ENCODE measurements around the gene KCNN3.

Gene KCNN3

GRCh38 chr1:154899041-154899440 is 29.0 kb upstream of the KCNN3 start:
- Histone ChIP-seq H3K36me3 (ENCODE audit: control insufficient read depth in 2 of 2, insufficient read depth in 2 of 2, low read length in 2 of 2) (no peaks in the 10 kb centered on the region), H3K9ac (ENCODE audit: low read depth in 1 of 2, low read length in 2 of 2) (no peak overlapping the region), H3K9me3 (ENCODE audit: control insufficient read depth in 2 of 2, low read length in 2 of 2) (no peaks in the 10 kb centered on the region), H3K4me1 (ENCODE audit: control insufficient read depth in 2 of 2, insufficient read depth in 2 of 2, low read length in 2 of 2) (no peaks in the 10 kb centered on the region), H3K27ac (ENCODE audit: low read depth in 2 of 2, low read length in 2 of 2) (no peak overlapping the region), H3K27me3 (ENCODE audit: control insufficient read depth in 2 of 2, insufficient read depth in 2 of 2, low read length in 2 of 2) (no peaks in the 10 kb centered on the region), H3K4me3 (ENCODE audit: low read length in 2 of 2) (no peak overlapping the region)

- Histone ChIP-seq H3K4me3 (ENCODE audit: low read length in 2 of 2) (no peak overlapping the region), H3K4me1 (ENCODE audit: control insufficient read depth in 2 of 2, insufficient read depth in 2 of 2, low read length in 2 of 2) (no peaks in the 10 kb centered on the region), H3K9ac (ENCODE audit: low read depth in 1 of 2, low read length in 2 of 2) (no peak overlapping the region), H3K27ac (ENCODE audit: low read depth in 2 of 2, low read length in 2 of 2) (no peak overlapping the region), H3K27me3 (ENCODE audit: control insufficient read depth in 2 of 2, insufficient read depth in 2 of 2, low read length in 2 of 2) (no peaks in the 10 kb centered on the region), H3K9me3 (ENCODE audit: control insufficient read depth in 2 of 2, low read length in 2 of 2) (no peaks in the 10 kb centered on the region), H3K36me3 (ENCODE audit: control insufficient read depth in 2 of 2, insufficient read depth in 2 of 2, low read length in 2 of 2) (no peaks in the 10 kb centered on the region)
These were observed 26.7 kb upstream of the KCNN3 start for GRCh38 chr1:154896771-154897286.

GRCh38 chr1:154895798-154896197 is 25.7 kb upstream of the KCNN3 start:
- Histone ChIP-seq H3K27ac (ENCODE audit: low read depth in 2 of 2, low read length in 2 of 2) (no peak overlapping the region), H3K9me3 (ENCODE audit: control insufficient read depth in 2 of 2, low read length in 2 of 2) (no peaks in the 10 kb centered on the region), H3K4me3 (ENCODE audit: low read length in 2 of 2) (no peak overlapping the region), H3K36me3 (ENCODE audit: control insufficient read depth in 2 of 2, insufficient read depth in 2 of 2, low read length in 2 of 2) (no peaks in the 10 kb centered on the region), H3K4me1 (ENCODE audit: control insufficient read depth in 2 of 2, insufficient read depth in 2 of 2, low read length in 2 of 2) (no peaks in the 10 kb centered on the region), H3K27me3 (ENCODE audit: control insufficient read depth in 2 of 2, insufficient read depth in 2 of 2, low read length in 2 of 2) (no peaks in the 10 kb centered on the region), H3K9ac (ENCODE audit: low read depth in 1 of 2, low read length in 2 of 2) (no peak overlapping the region)

- no peak overlapping the region for H3K9ac ChIP-seq (ENCODE audit: low read depth in 1 of 2, low read length in 2 of 2)
- H3K27me3 ChIP-seq (ENCODE audit: control insufficient read depth in 2 of 2, insufficient read depth in 2 of 2, low read length in 2 of 2), result no peaks in the 10 kb centered on the region
- no peak overlapping the region for H3K4me3 ChIP-seq (ENCODE audit: low read length in 2 of 2)
- H3K27ac ChIP-seq (ENCODE audit: low read depth in 2 of 2, low read length in 2 of 2), result no peak overlapping the region
- H3K9me3 ChIP-seq (ENCODE audit: control insufficient read depth in 2 of 2, low read length in 2 of 2), result no peaks in the 10 kb centered on the region
- no peaks in the 10 kb centered on the region for H3K36me3 ChIP-seq (ENCODE audit: control insufficient read depth in 2 of 2, insufficient read depth in 2 of 2, low read length in 2 of 2)
- H3K4me1 ChIP-seq (ENCODE audit: control insufficient read depth in 2 of 2, insufficient read depth in 2 of 2, low read length in 2 of 2), result no peaks in the 10 kb centered on the region
These were observed 21.4 kb upstream of the KCNN3 start for GRCh38 chr1:154891452-154891851.

- H3K4me1 ChIP-seq (ENCODE audit: control insufficient read depth in 2 of 2, insufficient read depth in 2 of 2, low read length in 2 of 2), result no peaks in the 10 kb centered on the region
- no peak overlapping the region for H3K27ac ChIP-seq (ENCODE audit: low read depth in 2 of 2, low read length in 2 of 2)
- no peaks in the 10 kb centered on the region for H3K27me3 ChIP-seq (ENCODE audit: control insufficient read depth in 2 of 2, insufficient read depth in 2 of 2, low read length in 2 of 2)
- no peak overlapping the region for H3K9ac ChIP-seq (ENCODE audit: low read depth in 1 of 2, low read length in 2 of 2)
- no peaks in the 10 kb centered on the region for H3K9me3 ChIP-seq (ENCODE audit: control insufficient read depth in 2 of 2, low read length in 2 of 2)
- no peaks in the 10 kb centered on the region for H3K36me3 ChIP-seq (ENCODE audit: control insufficient read depth in 2 of 2, insufficient read depth in 2 of 2, low read length in 2 of 2)
- H3K4me3 ChIP-seq (ENCODE audit: low read length in 2 of 2), result no peak overlapping the region
These were observed 18.7 kb upstream of the KCNN3 start for GRCh38 chr1:154888757-154889156.

- no peak overlapping the region for H3K9ac ChIP-seq (ENCODE audit: low read depth in 1 of 2, low read length in 2 of 2)
- H3K27me3 ChIP-seq (ENCODE audit: control insufficient read depth in 2 of 2, insufficient read depth in 2 of 2, low read length in 2 of 2), result no peaks in the 10 kb centered on the region
- no peak overlapping the region for H3K27ac ChIP-seq (ENCODE audit: low read depth in 2 of 2, low read length in 2 of 2)
- no peaks in the 10 kb centered on the region for H3K9me3 ChIP-seq (ENCODE audit: control insufficient read depth in 2 of 2, low read length in 2 of 2)
- H3K36me3 ChIP-seq (ENCODE audit: control insufficient read depth in 2 of 2, insufficient read depth in 2 of 2, low read length in 2 of 2), result no peaks in the 10 kb centered on the region
- H3K4me1 ChIP-seq (ENCODE audit: control insufficient read depth in 2 of 2, insufficient read depth in 2 of 2, low read length in 2 of 2), result no peaks in the 10 kb centered on the region
- H3K4me3 ChIP-seq (ENCODE audit: low read length in 2 of 2), result no peak overlapping the region
These were observed 16.4 kb upstream of the KCNN3 start for GRCh38 chr1:154886281-154887015.

GRCh38 chr1:154884869-154885701 is 15.0 kb upstream of the KCNN3 start:
- H3K9me3 ChIP-seq (ENCODE audit: control insufficient read depth in 2 of 2, low read length in 2 of 2), result no peaks in the 10 kb centered on the region
- no peaks in the 10 kb centered on the region for H3K4me1 ChIP-seq (ENCODE audit: control insufficient read depth in 2 of 2, insufficient read depth in 2 of 2, low read length in 2 of 2)
- no peaks in the 10 kb centered on the region for H3K27me3 ChIP-seq (ENCODE audit: control insufficient read depth in 2 of 2, insufficient read depth in 2 of 2, low read length in 2 of 2)
- no peak overlapping the region for H3K27ac ChIP-seq (ENCODE audit: low read depth in 2 of 2, low read length in 2 of 2)
- no peak overlapping the region for H3K9ac ChIP-seq (ENCODE audit: low read depth in 1 of 2, low read length in 2 of 2)
- no peak overlapping the region for H3K4me3 ChIP-seq (ENCODE audit: low read length in 2 of 2)
- no peaks in the 10 kb centered on the region for H3K36me3 ChIP-seq (ENCODE audit: control insufficient read depth in 2 of 2, insufficient read depth in 2 of 2, low read length in 2 of 2)

GRCh38 chr1:154883919-154884868 is 14.1 kb upstream of the KCNN3 start:
- Histone ChIP-seq H3K4me3 (ENCODE audit: low read length in 2 of 2) (no peak overlapping the region), H3K4me1 (ENCODE audit: control insufficient read depth in 2 of 2, insufficient read depth in 2 of 2, low read length in 2 of 2) (no peaks in the 10 kb centered on the region), H3K9me3 (ENCODE audit: control insufficient read depth in 2 of 2, low read length in 2 of 2) (no peaks in the 10 kb centered on the region), H3K36me3 (ENCODE audit: control insufficient read depth in 2 of 2, insufficient read depth in 2 of 2, low read length in 2 of 2) (no peaks in the 10 kb centered on the region), H3K27me3 (ENCODE audit: control insufficient read depth in 2 of 2, insufficient read depth in 2 of 2, low read length in 2 of 2) (no peaks in the 10 kb centered on the region), H3K9ac (ENCODE audit: low read depth in 1 of 2, low read length in 2 of 2) (no peak overlapping the region), H3K27ac (ENCODE audit: low read depth in 2 of 2, low read length in 2 of 2) (no peak overlapping the region)

GRCh38 chr1:154881820-154882535 is 11.9 kb upstream of the KCNN3 start:
- no peaks in the 10 kb centered on the region for H3K27me3 ChIP-seq (ENCODE audit: control insufficient read depth in 2 of 2, insufficient read depth in 2 of 2, low read length in 2 of 2)

More at GRCh38 chr1:154881820-154882535, 11.9 kb upstream of the KCNN3 start:
- Histone ChIP-seq H3K9ac (ENCODE audit: low read depth in 1 of 2, low read length in 2 of 2) (no peak overlapping the region), H3K4me3 (ENCODE audit: low read length in 2 of 2) (no peak overlapping the region), H3K9me3 (ENCODE audit: control insufficient read depth in 2 of 2, low read length in 2 of 2) (no peaks in the 10 kb centered on the region), H3K4me1 (ENCODE audit: control insufficient read depth in 2 of 2, insufficient read depth in 2 of 2, low read length in 2 of 2) (peaks cover 0 to 8% of the 10 kb centered on the region in 2 donors), H3K27ac (ENCODE audit: low read depth in 2 of 2, low read length in 2 of 2) (no peak overlapping the region), H3K36me3 (ENCODE audit: control insufficient read depth in 2 of 2, insufficient read depth in 2 of 2, low read length in 2 of 2) (no peaks in the 10 kb centered on the region)
